Measurements from ENCODE around the gene ATP7B.

The ATP7B gene

GRCh38 chr13:51976423-51976822 lies 34.8 kb downstream of the ATP7B start:
- Mint-ChIP-seq H3K9me3 (no peaks in the 10 kb centered on the region), H3K36me3 (ENCODE audit: low read depth) (no peaks in the 10 kb centered on the region), H3K4me1 (ENCODE audit: low read depth) (no peaks in the 10 kb centered on the region), H3K4me3 (no peak overlapping the region), H3K27me3 (no peaks in the 10 kb centered on the region), H3K27ac (no peak overlapping the region)
- DNase-seq = no peak

- Mint-ChIP-seq H3K4me1 (ENCODE audit: low read depth) (peaks cover 16% of the 10 kb centered on the region), H3K36me3 (ENCODE audit: low read depth) (no peaks in the 10 kb centered on the region), H3K4me3 (no peak overlapping the region), H3K27me3 (no peaks in the 10 kb centered on the region), H3K9me3 (no peaks in the 10 kb centered on the region), H3K27ac (no peak overlapping the region)
- DNase-seq = no peak
These were observed 36.8 kb downstream of the ATP7B start for GRCh38 chr13:51974482-51974881.

DNA sequence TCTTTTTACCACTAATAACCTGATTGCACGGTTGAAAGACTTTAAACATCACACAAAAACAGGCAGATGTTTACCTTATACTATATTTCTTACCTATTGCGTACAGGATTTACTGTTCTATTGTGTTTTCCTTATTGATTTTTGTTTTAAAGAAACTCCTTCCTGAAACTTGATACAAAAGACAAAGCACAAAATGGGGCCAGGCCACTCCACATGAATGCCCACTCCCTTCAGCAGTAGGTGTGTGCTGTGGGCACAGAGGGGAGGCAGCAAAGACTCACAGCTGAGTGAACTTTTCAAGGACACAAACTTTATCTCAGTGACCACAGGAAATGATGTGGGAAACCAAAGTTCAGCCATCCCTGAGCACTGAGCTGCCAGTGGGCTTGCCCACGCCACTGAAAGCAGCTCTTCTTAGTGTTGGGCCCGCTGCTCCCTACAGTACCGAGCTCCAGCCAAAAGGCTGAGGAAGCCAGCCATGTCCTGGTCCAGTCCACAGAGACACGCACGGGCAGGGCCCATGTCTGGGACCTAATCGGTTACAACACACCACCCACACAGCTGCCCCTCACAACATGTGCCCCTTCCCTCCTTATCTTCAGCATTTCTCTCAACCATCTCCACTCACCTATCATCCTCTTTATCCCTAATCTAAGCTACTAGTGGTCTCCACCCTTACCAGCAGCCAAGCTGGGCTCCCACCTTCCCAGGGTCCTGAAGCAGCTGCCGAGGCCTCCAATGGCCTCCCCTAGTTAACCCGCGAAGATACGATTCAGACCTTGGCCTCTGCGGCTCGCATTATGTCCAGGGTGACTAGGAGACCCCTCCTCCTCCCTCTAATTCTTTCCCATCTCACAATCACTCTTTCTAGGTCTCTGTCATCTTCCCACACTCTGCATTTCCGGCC lies 39.5 kb downstream of the ATP7B start:
- no peak for DNase-seq
- no peak overlapping the region for H3K4me3 Mint-ChIP-seq
- peaks cover 29% of the 10 kb centered on the region for H3K4me1 Mint-ChIP-seq (ENCODE audit: low read depth)
- H3K27ac Mint-ChIP-seq = no peak overlapping the region
- no peaks in the 10 kb centered on the region for H3K27me3 Mint-ChIP-seq
- no peaks in the 10 kb centered on the region for H3K9me3 Mint-ChIP-seq
- H3K36me3 Mint-ChIP-seq (ENCODE audit: low read depth) = no peaks in the 10 kb centered on the region

DNA sequence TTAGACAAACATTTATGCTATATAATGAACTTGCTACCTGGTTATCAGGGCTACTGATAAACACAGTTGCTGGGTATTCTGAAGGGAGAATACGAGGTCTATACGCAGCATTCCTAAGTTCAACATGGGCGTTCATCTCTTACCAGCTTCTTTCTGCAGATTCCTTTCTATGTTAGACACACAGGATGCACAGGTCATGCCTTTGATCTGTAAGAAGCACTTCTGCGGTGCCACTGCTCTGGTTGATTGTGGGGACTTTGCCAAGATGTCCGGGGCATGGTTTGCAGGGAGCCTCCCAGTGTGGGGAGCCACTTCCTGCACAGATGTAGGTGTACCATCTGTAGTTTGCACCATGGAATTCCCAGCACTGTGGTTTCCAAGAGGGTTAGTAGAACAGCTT lies 40.9 kb downstream of the ATP7B start:
- Mint-ChIP-seq H3K4me3 (no peak overlapping the region), H3K27ac (no peak overlapping the region), H3K4me1 (ENCODE audit: low read depth) (peaks cover 34% of the 10 kb centered on the region), H3K27me3 (no peaks in the 10 kb centered on the region), H3K9me3 (no peaks in the 10 kb centered on the region), H3K36me3 (ENCODE audit: low read depth) (no peaks in the 10 kb centered on the region)
- no peak for DNase-seq

- H3K27me3 Mint-ChIP-seq = no peaks in the 10 kb centered on the region
- H3K9me3 Mint-ChIP-seq = no peaks in the 10 kb centered on the region
- H3K36me3 Mint-ChIP-seq (ENCODE audit: low read depth) = no peaks in the 10 kb centered on the region
- no peak overlapping the region for H3K4me3 Mint-ChIP-seq
- peaks cover 34% of the 10 kb centered on the region for H3K4me1 Mint-ChIP-seq (ENCODE audit: low read depth)
- H3K27ac Mint-ChIP-seq = no peak overlapping the region
- no peak for DNase-seq
These were observed 43.5 kb downstream of the ATP7B start for GRCh38 chr13:51967482-51968446.

- no peak overlapping the region for H3K27ac Mint-ChIP-seq
These were observed 45.1 kb downstream of the ATP7B start for GRCh38 chr13:51966186-51966585.

DNA sequence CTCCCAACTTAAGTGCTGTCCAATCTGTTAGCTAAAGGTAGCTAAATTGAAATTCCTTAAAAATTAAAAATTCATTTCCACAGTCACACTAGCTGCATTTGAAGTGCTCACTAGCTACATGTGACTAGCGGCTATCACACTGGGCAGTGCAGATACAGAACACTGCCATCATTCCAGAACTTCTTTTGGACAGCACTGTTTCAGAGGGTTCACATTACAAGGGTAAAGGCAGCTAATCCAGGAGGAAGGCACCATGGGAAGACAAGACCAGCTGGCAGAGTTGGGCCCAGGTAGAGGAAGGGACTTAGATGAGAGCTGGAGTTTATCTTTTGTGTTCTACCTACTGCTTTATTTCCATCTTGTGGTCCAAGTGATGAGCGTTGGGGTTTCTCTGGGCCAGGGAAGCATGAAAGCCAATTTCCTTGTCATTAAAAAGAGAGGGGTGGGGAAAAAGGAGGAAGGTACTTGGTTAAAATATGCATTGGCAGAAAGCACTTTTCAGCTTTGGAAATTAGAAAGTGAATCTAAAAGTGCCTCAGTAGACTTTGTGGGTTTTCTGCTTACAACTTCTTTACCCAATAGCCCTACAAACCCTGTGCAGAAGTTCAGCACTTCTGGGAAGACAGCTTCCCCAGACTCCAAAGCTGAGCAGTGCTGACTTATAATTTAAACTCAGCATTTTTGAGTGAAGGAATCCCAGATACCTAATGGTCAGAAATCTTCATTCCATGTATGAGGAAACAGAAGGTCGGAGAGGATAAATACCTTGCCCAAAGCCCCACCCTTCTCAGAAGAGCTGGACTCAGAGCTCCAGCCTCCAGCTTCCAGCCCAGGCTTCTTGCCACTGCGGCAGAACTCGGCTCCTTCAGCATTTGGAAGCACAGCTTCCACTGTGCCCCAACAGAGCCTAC lies 49.5 kb downstream of the ATP7B start:
- H3K36me3 Mint-ChIP-seq (ENCODE audit: low read depth) = no peaks in the 10 kb centered on the region
- H3K27me3 Mint-ChIP-seq = no peaks in the 10 kb centered on the region

More at GRCh38 chr13:51966186-51966585, 45.1 kb downstream of the ATP7B start:
- Mint-ChIP-seq H3K27me3 (no peaks in the 10 kb centered on the region), H3K9me3 (no peaks in the 10 kb centered on the region), H3K4me1 (ENCODE audit: low read depth) (peaks cover 34% of the 10 kb centered on the region), H3K4me3 (no peak overlapping the region), H3K36me3 (ENCODE audit: low read depth) (no peaks in the 10 kb centered on the region)
- DNase-seq = no peak

GRCh38 chr13:51960766-51961165 lies 50.5 kb downstream of the ATP7B start:
- H3K27ac Mint-ChIP-seq = no peak overlapping the region
- H3K4me3 Mint-ChIP-seq = no peak overlapping the region
- no peaks in the 10 kb centered on the region for H3K27me3 Mint-ChIP-seq
- no peaks in the 10 kb centered on the region for H3K9me3 Mint-ChIP-seq
- H3K4me1 Mint-ChIP-seq (ENCODE audit: low read depth) = peaks cover 6% of the 10 kb centered on the region
- no peaks in the 10 kb centered on the region for H3K36me3 Mint-ChIP-seq (ENCODE audit: low read depth)
- DNase-seq = no peak

More for the DNA sequence above, 49.5 kb downstream of the ATP7B start:
- Mint-ChIP-seq H3K4me1 (ENCODE audit: low read depth) (peaks cover 11% of the 10 kb centered on the region), H3K27ac (no peak overlapping the region), H3K4me3 (no peak overlapping the region), H3K9me3 (no peaks in the 10 kb centered on the region)
- DNase-seq = no peak

- Mint-ChIP-seq H3K27me3 (no peaks in the 10 kb centered on the region), H3K36me3 (ENCODE audit: low read depth) (no peaks in the 10 kb centered on the region), H3K9me3 (no peaks in the 10 kb centered on the region), H3K4me3 (no peak overlapping the region), H3K27ac (no peak overlapping the region), H3K4me1 (ENCODE audit: low read depth) (peaks cover 6% of the 10 kb centered on the region)
- no peak for DNase-seq
These were observed 51.5 kb downstream of the ATP7B start for GRCh38 chr13:51959773-51960172.

- Mint-ChIP-seq H3K9me3 (no peaks in the 10 kb centered on the region), H3K27me3 (no peaks in the 10 kb centered on the region), H3K27ac (no peak overlapping the region), H3K36me3 (ENCODE audit: low read depth) (no peaks in the 10 kb centered on the region), H3K4me3 (no peak overlapping the region), H3K4me1 (ENCODE audit: low read depth) (peaks cover 13% of the 10 kb centered on the region)
- DNase-seq = no peak
These were observed 53.1 kb downstream of the ATP7B start for GRCh38 chr13:51958217-51958547.

DNA sequence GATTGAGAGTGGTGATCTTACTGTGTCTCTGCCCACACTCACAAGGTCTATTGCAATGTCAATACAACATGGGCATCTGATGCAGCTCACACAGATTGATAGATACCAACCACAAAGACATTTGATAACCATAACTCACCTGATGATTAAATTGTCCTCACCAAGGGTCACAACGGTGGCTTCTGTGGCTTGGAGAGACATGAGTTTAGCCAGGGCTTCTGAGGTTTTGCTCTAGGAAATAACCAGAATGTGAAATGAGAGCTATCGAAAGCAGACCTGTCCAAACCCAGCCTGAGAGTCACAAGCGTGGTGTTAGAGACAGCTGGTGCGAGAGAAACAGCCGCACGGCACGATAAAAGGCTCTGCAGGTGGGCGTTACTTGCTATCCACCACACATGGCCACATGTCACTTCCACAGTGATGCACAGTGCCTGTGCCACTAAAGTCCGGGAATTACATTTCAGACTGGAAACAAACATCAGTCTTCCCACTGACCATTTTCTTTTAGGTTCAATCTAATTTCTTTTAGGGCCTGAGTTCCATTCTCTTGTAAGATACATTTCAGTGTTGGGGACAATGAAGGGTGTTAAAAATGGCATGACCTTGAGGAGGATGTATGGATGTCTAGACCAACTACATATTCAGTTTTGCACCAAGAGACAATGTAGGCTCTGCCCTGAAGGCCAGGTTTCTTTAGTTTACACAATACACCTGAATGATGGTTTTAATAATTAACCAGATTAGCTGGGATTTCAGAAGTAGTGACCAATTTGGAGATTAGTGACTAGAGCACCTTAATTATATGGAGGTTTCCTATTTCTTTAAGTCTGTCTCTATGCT lies 53.7 kb downstream of the ATP7B start:
- Mint-ChIP-seq H3K27me3 (no peaks in the 10 kb centered on the region), H3K4me1 (ENCODE audit: low read depth) (peaks cover 18% of the 10 kb centered on the region), H3K4me3 (no peak overlapping the region), H3K9me3 (no peaks in the 10 kb centered on the region), H3K36me3 (ENCODE audit: low read depth) (no peaks in the 10 kb centered on the region), H3K27ac (no peak overlapping the region)
- DNase-seq = no peak

- Mint-ChIP-seq H3K4me3 (no peak overlapping the region), H3K27ac (no peak overlapping the region), H3K9me3 (no peaks in the 10 kb centered on the region), H3K27me3 (no peaks in the 10 kb centered on the region), H3K4me1 (ENCODE audit: low read depth) (peaks cover 21% of the 10 kb centered on the region), H3K36me3 (ENCODE audit: low read depth) (no peaks in the 10 kb centered on the region)
- no peak for DNase-seq
These were observed 54.5 kb downstream of the ATP7B start for GRCh38 chr13:51956717-51957116.

DNA sequence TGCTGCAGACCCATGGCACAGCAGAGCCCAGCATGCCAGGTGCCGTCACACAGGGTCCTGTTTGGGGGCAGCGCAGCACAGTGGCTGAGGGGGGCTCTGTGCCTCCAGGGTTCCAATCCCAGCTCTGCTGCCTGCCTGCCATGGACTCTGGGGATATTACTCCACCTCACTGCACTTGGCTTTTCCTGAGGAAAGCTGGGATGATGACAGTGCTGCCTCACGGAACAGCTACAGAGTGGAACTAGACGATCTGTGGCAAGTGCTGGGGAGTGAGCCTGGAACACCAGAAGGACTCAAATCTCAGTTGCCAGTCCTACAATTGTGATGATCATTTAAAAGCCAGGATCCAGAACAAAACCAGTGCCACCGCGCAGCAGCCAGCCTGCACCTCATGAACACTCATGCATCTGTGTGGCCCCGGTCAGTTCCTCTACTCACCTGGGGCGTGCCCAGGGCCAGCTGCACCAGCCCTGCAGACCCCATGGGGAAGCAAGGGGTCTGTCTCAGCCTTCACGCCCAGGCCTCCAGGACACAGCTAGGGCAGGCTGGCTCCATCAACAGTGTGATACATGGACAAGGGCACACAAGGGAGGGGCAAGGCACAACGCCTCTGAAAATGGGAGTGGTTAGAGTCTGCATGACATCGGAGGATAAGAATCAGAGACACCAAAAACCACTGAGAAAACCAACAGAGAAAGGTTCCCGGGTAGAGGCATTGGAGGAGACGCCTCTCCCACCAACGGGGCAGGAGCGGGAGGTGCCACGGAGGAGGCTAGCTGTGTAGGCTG lies 55.2 kb downstream of the ATP7B start:
- H3K27ac Mint-ChIP-seq = no peak overlapping the region
- DNase-seq = no peak
- H3K4me3 Mint-ChIP-seq = no peak overlapping the region
- no peaks in the 10 kb centered on the region for H3K9me3 Mint-ChIP-seq
- no peaks in the 10 kb centered on the region for H3K27me3 Mint-ChIP-seq
- no peaks in the 10 kb centered on the region for H3K36me3 Mint-ChIP-seq (ENCODE audit: low read depth)
- peaks cover 25% of the 10 kb centered on the region for H3K4me1 Mint-ChIP-seq (ENCODE audit: low read depth)

Data from activated T-cell treated with anti-CD3 and anti-CD28 coated beads, Interleukin-2, amount 50 U/mL, for 24 hours (primary cell).